K562 (cell line): Measurements from ENCODE around the gene ADAM19. TPM values are rescaled to one million over a fixed set of nuclear protein-coding genes. Genes with fewer than 3 reads are reported as not detected.

ENCODE experiments used
- ATAC-seq: fragments of 200-7000 bp; cut with Tn5 transposase; 3 replicates; pipeline ENCODE4 v1.9.1; 2020; ENCODE audit warnings: moderate library complexity
- BruUV-seq: library from RNA; stranded (reverse); fragments of 400-500 nt; replicated peaks from 2 replicates; lab custom pipeline; 2021; lab: Mats Ljungman, UMichigan
- CTCF ChIA-PET: fragments of 300-600 bp; formaldehyde crosslinking; extraction: SDS; loops from one replicate; lab custom pipeline; 2021; ENCODE audit warnings: low intra/inter-chr PET ratio; lab: Yijun Ruan, JAX
- POLR2A ChIA-PET: fragments of 300-600, 350-650 bp; sonication (Branson Sonifier 250); formaldehyde crosslinking; extraction: SDS; loops from one replicate; lab custom pipeline; 2021; ENCODE audit warnings: antibody characterized with exemption, inconsistent platforms; lab: Yijun Ruan, JAX
- DNase-seq, 4 experiments: peaks; one replicate each; pipeline versions ENCODE4 v3.0.0 to v3.0.0-alpha.2; 2011 to 2018; ENCODE audit warnings: low spot score in 3 of 4, mixed read lengths in 3 of 4; ENCODE audit errors: extremely low read depth in 1 of 4
- FAIRE-seq: peaks from 2 replicates; lab custom pipeline; 2011; peaks lifted over from hg19 to GRCh38; lab: Jason Lieb, UNC
- H2AFZ ChIP-seq: 2 replicates; pipeline ENCODE4 v1.6.0; 2011; ENCODE audit warnings: low read depth, low read length, control low read depth, inconsistent platforms
- H3K27ac ChIP-seq: fragments of 200-600 bp; 3 replicates; pipeline ENCODE4 v1.8.0; 2011; ENCODE audit warnings: low read depth, mild to moderate bottlenecking, control low read depth, inconsistent platforms, low read length, moderate library complexity, mixed read lengths; ENCODE audit errors: extremely low read depth
- H3K27me3 ChIP-seq, 2 experiments: fragments of 300-600 bp in 1 of 2; 2 replicates in 1 of 2; 3 replicates in 1 of 2; pipeline versions ENCODE4 v1.6.0 to v1.8.0; 2011; ENCODE audit warnings: inconsistent platforms in 2 of 2, low read length in 2 of 2, mild to moderate bottlenecking in 1 of 2, mixed read lengths in 1 of 2, moderate library complexity in 1 of 2; ENCODE audit not compliant: control insufficient read depth in 2 of 2, insufficient read depth in 2 of 2
- H3K36me3 ChIP-seq: fragments of 300-600 bp; 3 replicates; pipeline ENCODE4 v1.8.0; 2011; ENCODE audit warnings: mild to moderate bottlenecking, low read length, inconsistent platforms; ENCODE audit not compliant: control insufficient read depth, insufficient read depth
- H3K4me1 ChIP-seq, 2 experiments: fragments of 200-600 bp in 1 of 2; replicated peaks in 1 of 2; 2 replicates in 1 of 2; 3 replicates in 1 of 2; pipeline versions ENCODE4 v1.5.1 to v1.8.0; 2011; ENCODE audit warnings: inconsistent platforms in 2 of 2, low read length in 2 of 2, mild to moderate bottlenecking in 1 of 2, mixed read lengths in 1 of 2, moderate library complexity in 1 of 2; ENCODE audit not compliant: control insufficient read depth in 2 of 2, insufficient read depth in 2 of 2
- H3K4me2 ChIP-seq: 2 replicates; pipeline ENCODE4 v1.6.1; 2011; ENCODE audit warnings: low read length, control low read depth, inconsistent platforms, mixed read lengths; ENCODE audit not compliant: insufficient read depth
- H3K4me3 ChIP-seq: fragments of 200-600 bp; sonication (generic), shearing (Covaris generic); 2 replicates; pipeline ENCODE4 v1.5.1; 2016; ENCODE audit warnings: control low read depth, inconsistent platforms
- H3K79me2 ChIP-seq: fragments of 200-600 bp; 3 replicates; pipeline ENCODE4 v1.8.0; 2011; ENCODE audit warnings: low read length, inconsistent platforms; ENCODE audit not compliant: control insufficient read depth, insufficient read depth
- H3K9ac ChIP-seq, 2 experiments: 2 replicates each; pipeline versions ENCODE4 v1.6.0 to v1.6.1; 2011; ENCODE audit warnings: low read depth in 2 of 2, low read length in 2 of 2, control low read depth in 1 of 2, inconsistent platforms in 1 of 2, mild to moderate bottlenecking in 1 of 2, mixed read lengths in 1 of 2; ENCODE audit not compliant: insufficient read depth in 1 of 2
- H3K9me1 ChIP-seq: one replicate; pipeline ENCODE4 v1.6.0; 2011; ENCODE audit warnings: inconsistent platforms, mild to moderate bottlenecking, low read length, moderate library complexity; ENCODE audit not compliant: control insufficient read depth, insufficient read depth
- H3K9me3 ChIP-seq: replicated peaks from 2 replicates; pipeline ENCODE4 v1.5.1; 2011; ENCODE audit warnings: low read depth, low read length, inconsistent platforms; ENCODE audit not compliant: control insufficient read depth, insufficient read depth
- H4K20me1 ChIP-seq: replicated peaks from 2 replicates; pipeline ENCODE4 v1.6.1; 2011; ENCODE audit warnings: low read length, inconsistent platforms, mixed read lengths; ENCODE audit not compliant: control insufficient read depth, insufficient read depth
- CREM ChIP-seq: IDR thresholded peaks from 2 replicates; pipeline ENCODE4 v1.6.1; 2014; ENCODE audit warnings: antibody characterized with exemption, low read depth
- CTCF ChIP-seq, 3 experiments: IDR thresholded peaks in 2 of 3; conservative IDR thresholded peaks in 1 of 3; 2 replicates each; pipeline ENCODE4 v1.5.1; 2011 to 2012; ENCODE audit warnings: low read length in 3 of 3, mild to moderate bottlenecking in 3 of 3, control low read depth in 2 of 3, improper control_type of control experiment in 1 of 3, inconsistent platforms in 1 of 3, low read depth in 1 of 3, mixed read lengths in 1 of 3, moderate library complexity in 1 of 3; ENCODE audit not compliant: insufficient read depth in 2 of 3
- ELF2 ChIP-seq: fragments of 250-450 bp; sonication (Bioruptor Pico); IDR thresholded peaks from 2 replicates; pipeline ENCODE4 v1.5.0; 2021; ENCODE audit warnings: mild to moderate bottlenecking
- IRF9 ChIP-seq: fragments of 450-650 bp; IDR thresholded peaks from 2 replicates; pipeline ENCODE4 v1.6.1; 2016; ENCODE audit warnings: missing biosample characterization, missing genetic modification characterization
- JUND ChIP-seq, 2 experiments: IDR thresholded peaks; 2 replicates in 1 of 2; 3 replicates in 1 of 2; pipeline ENCODE4 v1.6.1; 2011; ENCODE audit warnings: borderline replicate concordance in 2 of 2, low read depth in 2 of 2, low read length in 2 of 2, improper control_type of control experiment in 1 of 2, missing biosample characterization in 1 of 2, missing genetic modification characterization in 1 of 2, missing genetic modification reagents in 1 of 2
- KLF10 ChIP-seq: fragments of 250-450 bp; sonication (Bioruptor Pico); IDR thresholded peaks from 2 replicates; pipeline ENCODE4 v1.6.1; 2021; ENCODE audit warnings: matching md5 sums
- NR2C2 ChIP-seq, 2 experiments: fragments of 200-800 bp in 1 of 2; sonication (Bioruptor generic) in 1 of 2; sonication (generic) in 1 of 2; formaldehyde crosslinking in 1 of 2; IDR thresholded peaks; 2 replicates each; pipeline versions ENCODE4 v1.6.1 to v1.8.0; 2016 to 2022; ENCODE audit warnings: mild to moderate bottlenecking in 1 of 2, missing compliant biosample characterization in 1 of 2, missing genetic modification characterization in 1 of 2, missing genetic modification reagents in 1 of 2
- PTRF ChIP-seq: fragments of 450-650 bp; IDR thresholded peaks from 2 replicates; pipeline ENCODE4 v1.6.1; 2016; ENCODE audit warnings: mild to moderate bottlenecking, missing genetic modification characterization, missing compliant biosample characterization
- RREB1 ChIP-seq: fragments of 250-450 bp; sonication (Bioruptor Pico); IDR thresholded peaks from 2 replicates; pipeline ENCODE4 v1.4.0; 2020
- TRIM24 ChIP-seq, 2 experiments: fragments of 450-650 bp; IDR thresholded peaks; 2 replicates each; pipeline ENCODE4 v1.6.1; 2016
- ZNF232 ChIP-seq: sonication (generic); formaldehyde crosslinking; IDR thresholded peaks from 2 replicates; pipeline ENCODE4 v1.8.0; 2022; ENCODE audit warnings: mild to moderate bottlenecking, missing genetic modification reagents
- ZNF830 ChIP-seq: fragments of 250-450 bp; sonication (Bioruptor Pico); IDR thresholded peaks from 2 replicates; pipeline ENCODE4 v1.5.0; 2021; ENCODE audit warnings: mild to moderate bottlenecking
- WGBS: fragments of 100-300 bp; shearing (Covaris generic); methylation state at CpG from one replicate; pipeline ENCODE4 v1.1.6; 2016; ENCODE audit warnings: low coverage, mixed read lengths; ENCODE audit not compliant: insufficient coverage; ENCODE audit errors: missing lambda C conversion rate; 5-methylcytosine and 5-hydroxymethylcytosine counted together
- in situ Hi-C: fragments of 300-500 bp; cut with MboI; formaldehyde crosslinking; loops from 4 replicates; pipeline ENCODE4 v1.15.0; 2018; ENCODE audit warnings: inconsistent platforms, mixed read lengths
- intact Hi-C: fragments of 100-400 bp; cut with micrococcal nuclease; formaldehyde crosslinking; loops from 2 replicates; pipeline ENCODE4 v1.14.2; 2022
- polyA plus RNA-seq, 8 experiments: library from polyadenylated mRNA; depleted of rRNA in 4 of 8; stranded (reverse) in 5 of 8; unstranded in 3 of 8; fragments of >200 nt; fragmentation: Nextera tagmentation in 2 of 8; fragmentation: Illumina TruSeq in 1 of 8; extraction: Ambion mirVana in 2 of 8; extraction: Trizol in 1 of 8; gene quantifications; 2 replicates each; pipeline versions ENCODE4 v1.2.1 to v1.2.3, GENCODE V29; 2011 to 2014; ENCODE audit warnings: inconsistent platforms in 1 of 8, missing spikeins in 1 of 8
- total RNA-seq, 7 experiments: library from RNA; depleted of rRNA in 6 of 7; stranded (reverse); fragments of >200 nt in 6 of 7; fragmentation: Illumina TruSeq in 2 of 7; extraction: Trizol in 2 of 7; gene quantifications; 2 replicates each; pipeline versions ENCODE4 v1.2.1 to v1.2.3, GENCODE V29; 2011 to 2021; ENCODE audit warnings: low replicate concordance in 1 of 7

The ADAM19 gene
- total and polyA plus RNA-seq, 9 of the 15 experiments (the other 6 are each of a cell fraction or from before 2014, with no cell fraction given), result 0.11 to 1.1 (median 0.43) TPM

GRCh38 chr5:157563929-157564716, 11.5 kb downstream of the ADAM19 start:
- in situ Hi-C loops (no loop called here), intact Hi-C loops (no loop called here)
- Histone ChIP-seq H3K27me3 (peaks cover 0 to 13% of the 10 kb centered on the region in 2 experiments; a peak in 4 of 5 replicates), H3K4me3 (no peak overlapping the region), H4K20me1 (no peaks in the 10 kb centered on the region), H3K79me2 (no peaks in the 10 kb centered on the region), H3K4me1 (no peaks in the 10 kb centered on the region; a peak in 1 of 5 replicates), H3K4me2 (peak overlapping the region; percentile 47), H3K9me3 (no peaks in the 10 kb centered on the region), H3K27ac (no peak overlapping the region), H2AFZ (peak overlapping the region; percentile 83), H3K9me1 (no peaks in the 10 kb centered on the region), H3K36me3 (no peaks in the 10 kb centered on the region), H3K9ac (no peak overlapping the region; a peak in 1 of 4 replicates)
- ChIA-PET POLR2A (interaction anchor here (0.6 to 0.8 kb wide), 2 partner anchors 16 to 92 kb away, joined by 3 read pairs; no protein-coding TSS in a partner anchor), CTCF (no interaction called here)
- FAIRE-seq (peak; percentile 29), DNase-seq (peak in 2 of 4 experiments; percentile 26 to 53), ATAC-seq (peak; percentile 88)
- BruUV-seq, result no TSS peak
- WGBS, result 19% methylated on average over 13 of the region's 13 CpGs
- no peak for TF ChIP-seq PTRF (tag)
- TF ChIP-seq TRIM24 (IDR thresholded peaks at IDR 0.05), result no peak
- TF ChIP-seq KLF10, result no peak
- TF ChIP-seq CTCF (IDR thresholded peaks at IDR 0.05 in 2 of 3, conservative IDR thresholded peaks at IDR 0.05 in 1 of 3; ENCODE audit: insufficient read depth in 2 of 3, low read depth in 1 of 3, low read length in 3 of 3), result peak; percentile 45 to 64 (median 61); a peak in 5 of 6 replicates
- TF ChIP-seq RREB1 (CRISPR knock-in tag), result no peak
- no peak for TF ChIP-seq NR2C2 (CRISPR knock-in tag; IDR thresholded peaks at IDR 0.05)
- peak; percentile 86 for TF ChIP-seq NR2C2 (tag; IDR thresholded peaks at IDR 0.05)
- TF ChIP-seq ZNF232 (CRISPR knock-in tag), result no peak
- 0 out of 2 replicates have a peak, but pooled peaks have one; percentile 7 for TF ChIP-seq CREM
- no peak for TF ChIP-seq IRF9 (tag)
- TF ChIP-seq ZNF830 (CRISPR knock-in tag), result no peak
- TF ChIP-seq JUND (IDR thresholded peaks at IDR 0.05; ENCODE audit: borderline replicate concordance, low read depth, low read length), result 0 out of 2 replicates have a peak, but pooled peaks have one; percentile 17
- TF ChIP-seq JUND (tag; IDR thresholded peaks at IDR 0.05; ENCODE audit: borderline replicate concordance, low read depth, low read length), result no peak
- TF ChIP-seq ELF2 (CRISPR knock-in tag), result no peak
